K562 (cell line): ENCODE results near the gene MYBPHL. TPM values are rescaled to one million over a fixed set of nuclear protein-coding genes. Genes with fewer than 3 reads are reported as not detected.

Source experiments
- ATAC-seq: fragments of 200-7000 bp; cut with Tn5 transposase; 3 replicates; pipeline ENCODE4 v1.9.1; 2020; ENCODE audit warnings: moderate library complexity
- BruUV-seq: library from RNA; stranded (reverse); fragments of 400-500 nt; replicated peaks from 2 replicates; lab custom pipeline; 2021; lab: Mats Ljungman, UMichigan
- CTCF ChIA-PET: fragments of 300-600 bp; formaldehyde crosslinking; extraction: SDS; loops from one replicate; lab custom pipeline; 2021; ENCODE audit warnings: low intra/inter-chr PET ratio; lab: Yijun Ruan, JAX
- POLR2A ChIA-PET: fragments of 300-600, 350-650 bp; sonication (Branson Sonifier 250); formaldehyde crosslinking; extraction: SDS; loops from one replicate; lab custom pipeline; 2021; ENCODE audit warnings: antibody characterized with exemption, inconsistent platforms; lab: Yijun Ruan, JAX
- DNase-seq, 4 experiments: peaks; one replicate each; pipeline versions ENCODE4 v3.0.0 to v3.0.0-alpha.2; 2011 to 2018; ENCODE audit warnings: low spot score in 3 of 4, mixed read lengths in 3 of 4; ENCODE audit errors: extremely low read depth in 1 of 4
- FAIRE-seq: peaks from 2 replicates; lab custom pipeline; 2011; peaks lifted over from hg19 to GRCh38; lab: Jason Lieb, UNC
- H2AFZ ChIP-seq: 2 replicates; pipeline ENCODE4 v1.6.0; 2011; ENCODE audit warnings: low read depth, low read length, control low read depth, inconsistent platforms
- H3K27ac ChIP-seq: fragments of 200-600 bp; 3 replicates; pipeline ENCODE4 v1.8.0; 2011; ENCODE audit warnings: low read depth, mild to moderate bottlenecking, control low read depth, inconsistent platforms, low read length, moderate library complexity, mixed read lengths; ENCODE audit errors: extremely low read depth
- H3K27me3 ChIP-seq, 2 experiments: fragments of 300-600 bp in 1 of 2; 2 replicates in 1 of 2; 3 replicates in 1 of 2; pipeline versions ENCODE4 v1.6.0 to v1.8.0; 2011; ENCODE audit warnings: inconsistent platforms in 2 of 2, low read length in 2 of 2, mild to moderate bottlenecking in 1 of 2, mixed read lengths in 1 of 2, moderate library complexity in 1 of 2; ENCODE audit not compliant: control insufficient read depth in 2 of 2, insufficient read depth in 2 of 2
- H3K36me3 ChIP-seq: fragments of 300-600 bp; 3 replicates; pipeline ENCODE4 v1.8.0; 2011; ENCODE audit warnings: mild to moderate bottlenecking, low read length, inconsistent platforms; ENCODE audit not compliant: control insufficient read depth, insufficient read depth
- H3K4me1 ChIP-seq, 2 experiments: fragments of 200-600 bp in 1 of 2; replicated peaks in 1 of 2; 2 replicates in 1 of 2; 3 replicates in 1 of 2; pipeline versions ENCODE4 v1.5.1 to v1.8.0; 2011; ENCODE audit warnings: inconsistent platforms in 2 of 2, low read length in 2 of 2, mild to moderate bottlenecking in 1 of 2, mixed read lengths in 1 of 2, moderate library complexity in 1 of 2; ENCODE audit not compliant: control insufficient read depth in 2 of 2, insufficient read depth in 2 of 2
- H3K4me2 ChIP-seq: 2 replicates; pipeline ENCODE4 v1.6.1; 2011; ENCODE audit warnings: low read length, control low read depth, inconsistent platforms, mixed read lengths; ENCODE audit not compliant: insufficient read depth
- H3K4me3 ChIP-seq: fragments of 200-600 bp; sonication (generic), shearing (Covaris generic); 2 replicates; pipeline ENCODE4 v1.5.1; 2016; ENCODE audit warnings: control low read depth, inconsistent platforms
- H3K79me2 ChIP-seq: fragments of 200-600 bp; 3 replicates; pipeline ENCODE4 v1.8.0; 2011; ENCODE audit warnings: low read length, inconsistent platforms; ENCODE audit not compliant: control insufficient read depth, insufficient read depth
- H3K9ac ChIP-seq, 2 experiments: 2 replicates each; pipeline versions ENCODE4 v1.6.0 to v1.6.1; 2011; ENCODE audit warnings: low read depth in 2 of 2, low read length in 2 of 2, control low read depth in 1 of 2, inconsistent platforms in 1 of 2, mild to moderate bottlenecking in 1 of 2, mixed read lengths in 1 of 2; ENCODE audit not compliant: insufficient read depth in 1 of 2
- H3K9me1 ChIP-seq: one replicate; pipeline ENCODE4 v1.6.0; 2011; ENCODE audit warnings: inconsistent platforms, mild to moderate bottlenecking, low read length, moderate library complexity; ENCODE audit not compliant: control insufficient read depth, insufficient read depth
- H3K9me3 ChIP-seq: replicated peaks from 2 replicates; pipeline ENCODE4 v1.5.1; 2011; ENCODE audit warnings: low read depth, low read length, inconsistent platforms; ENCODE audit not compliant: control insufficient read depth, insufficient read depth
- H4K20me1 ChIP-seq: replicated peaks from 2 replicates; pipeline ENCODE4 v1.6.1; 2011; ENCODE audit warnings: low read length, inconsistent platforms, mixed read lengths; ENCODE audit not compliant: control insufficient read depth, insufficient read depth
- CTBP1 ChIP-seq: fragments of 450-650 bp; IDR thresholded peaks from 2 replicates; pipeline ENCODE4 v1.6.1; 2016; ENCODE audit warnings: borderline replicate concordance
- EWSR1 ChIP-seq: fragments of 450-650 bp; IDR thresholded peaks from 2 replicates; pipeline ENCODE4 v1.6.1; 2018; ENCODE audit warnings: borderline replicate concordance, mild to moderate bottlenecking, low read depth, moderate library complexity; ENCODE audit not compliant: partially characterized antibody
- MEF2A ChIP-seq: IDR thresholded peaks from 2 replicates; pipeline ENCODE4 v1.6.1; 2011; ENCODE audit warnings: low read depth, mild to moderate bottlenecking, low read length, moderate library complexity; ENCODE audit not compliant: control insufficient read depth
- SMARCE1 ChIP-seq: fragments of 450-650 bp; IDR thresholded peaks from 2 replicates; pipeline ENCODE4 v1.7.1; 2016; ENCODE audit warnings: mild to moderate bottlenecking
- TAF7 ChIP-seq: fragments of 450-650 bp; IDR thresholded peaks from 2 replicates; pipeline ENCODE4 v1.6.1; 2016; ENCODE audit warnings: missing genetic modification characterization, missing compliant biosample characterization
- ZNF324 ChIP-seq: fragments of 250-450 bp; sonication (Bioruptor Pico); IDR thresholded peaks from 2 replicates; pipeline ENCODE4 v1.4.0; 2020; ENCODE audit warnings: mild to moderate bottlenecking
- WGBS: fragments of 100-300 bp; shearing (Covaris generic); methylation state at CpG from one replicate; pipeline ENCODE4 v1.1.6; 2016; ENCODE audit warnings: low coverage, mixed read lengths; ENCODE audit not compliant: insufficient coverage; ENCODE audit errors: missing lambda C conversion rate; 5-methylcytosine and 5-hydroxymethylcytosine counted together
- in situ Hi-C: fragments of 300-500 bp; cut with MboI; formaldehyde crosslinking; loops from 4 replicates; pipeline ENCODE4 v1.15.0; 2018; ENCODE audit warnings: inconsistent platforms, mixed read lengths
- intact Hi-C: fragments of 100-400 bp; cut with micrococcal nuclease; formaldehyde crosslinking; loops from 2 replicates; pipeline ENCODE4 v1.14.2; 2022
- polyA plus RNA-seq, 8 experiments: library from polyadenylated mRNA; depleted of rRNA in 4 of 8; stranded (reverse) in 5 of 8; unstranded in 3 of 8; fragments of >200 nt; fragmentation: Nextera tagmentation in 2 of 8; fragmentation: Illumina TruSeq in 1 of 8; extraction: Ambion mirVana in 2 of 8; extraction: Trizol in 1 of 8; gene quantifications; 2 replicates each; pipeline versions ENCODE4 v1.2.1 to v1.2.3, GENCODE V29; 2011 to 2014; ENCODE audit warnings: inconsistent platforms in 1 of 8, missing spikeins in 1 of 8
- total RNA-seq, 7 experiments: library from RNA; depleted of rRNA in 6 of 7; stranded (reverse); fragments of >200 nt in 6 of 7; fragmentation: Illumina TruSeq in 2 of 7; extraction: Trizol in 2 of 7; gene quantifications; 2 replicates each; pipeline versions ENCODE4 v1.2.1 to v1.2.3, GENCODE V29; 2011 to 2021; ENCODE audit warnings: low replicate concordance in 1 of 7
- TF ChIP-seq, protein P1 (sequence below): fragments of 200-800 bp; sonication (Bioruptor generic); IDR thresholded peaks from 2 replicates; pipeline ENCODE4 v1.6.1; 2017; ENCODE audit warnings: missing genetic modification characterization, missing compliant biosample characterization
- TF ChIP-seq, protein P2 (sequence below): fragments of 450-650 bp; IDR thresholded peaks from 2 replicates; pipeline ENCODE4 v1.6.1; 2017; ENCODE audit warnings: antibody characterized with exemption, mild to moderate bottlenecking

MYBPHL gene
- total and polyA plus RNA-seq, 9 of the 15 experiments (the other 6 are each of a cell fraction or from before 2014, with no cell fraction given), result 0.20 to 1.9 (median 0.33) TPM

DNA sequence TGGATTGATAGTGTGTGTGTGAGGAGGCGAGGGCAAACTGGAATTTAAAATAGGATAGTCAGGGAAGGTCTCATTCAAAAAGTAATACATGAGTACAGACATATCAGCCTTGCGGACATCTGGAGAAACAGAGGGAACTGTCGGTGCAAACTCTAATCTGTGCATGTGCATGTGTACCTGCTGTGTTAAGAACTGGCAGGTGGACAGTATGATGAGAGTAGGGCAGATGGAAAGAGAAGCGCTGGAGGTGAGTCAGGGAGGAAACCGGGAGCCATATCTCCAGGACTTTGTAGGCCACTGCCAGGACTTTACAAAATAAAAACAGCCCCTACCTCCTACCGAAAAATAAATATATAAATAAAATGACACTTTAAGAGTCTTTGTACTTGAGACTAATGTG is 31.3 kb upstream of the MYBPHL start:
- Histone ChIP-seq H3K4me1 (no peaks in the 10 kb centered on the region), H3K4me3 (no peak overlapping the region), H3K9ac (no peak overlapping the region), H3K79me2 (no peaks in the 10 kb centered on the region), H3K27me3 (no peaks in the 10 kb centered on the region), H3K4me2 (no peak overlapping the region), H4K20me1 (no peaks in the 10 kb centered on the region), H2AFZ (no peak overlapping the region), H3K9me1 (no peaks in the 10 kb centered on the region), H3K9me3 (no peaks in the 10 kb centered on the region), H3K27ac (no peak overlapping the region), H3K36me3 (peaks cover 94% of the 10 kb centered on the region)
- TF ChIP-seq, protein P1, sequence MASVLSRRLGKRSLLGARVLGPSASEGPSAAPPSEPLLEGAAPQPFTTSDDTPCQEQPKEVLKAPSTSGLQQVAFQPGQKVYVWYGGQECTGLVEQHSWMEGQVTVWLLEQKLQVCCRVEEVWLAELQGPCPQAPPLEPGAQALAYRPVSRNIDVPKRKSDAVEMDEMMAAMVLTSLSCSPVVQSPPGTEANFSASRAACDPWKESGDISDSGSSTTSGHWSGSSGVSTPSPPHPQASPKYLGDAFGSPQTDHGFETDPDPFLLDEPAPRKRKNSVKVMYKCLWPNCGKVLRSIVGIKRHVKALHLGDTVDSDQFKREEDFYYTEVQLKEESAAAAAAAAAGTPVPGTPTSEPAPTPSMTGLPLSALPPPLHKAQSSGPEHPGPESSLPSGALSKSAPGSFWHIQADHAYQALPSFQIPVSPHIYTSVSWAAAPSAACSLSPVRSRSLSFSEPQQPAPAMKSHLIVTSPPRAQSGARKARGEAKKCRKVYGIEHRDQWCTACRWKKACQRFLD, result no peak
- TF ChIP-seq ZNF324 (no peak), SMARCE1 (no peak)
- intact Hi-C loops, result loop anchor here (2.0 kb wide), 1 partner anchor 15 kb away; no protein-coding TSS in a partner anchor
- ChIA-PET POLR2A (interaction anchor here (0.6 kb wide), 1 partner anchor 45 kb away, joined by 3 read pairs; no protein-coding TSS in a partner anchor), CTCF (no interaction called here)
- in situ Hi-C loops, result no loop called here
- ATAC-seq (no peak), FAIRE-seq (no peak), DNase-seq (no peak)
- WGBS, result 92% methylated on average over 6 of the region's 6 CpGs
- no TSS peak for BruUV-seq

DNA sequence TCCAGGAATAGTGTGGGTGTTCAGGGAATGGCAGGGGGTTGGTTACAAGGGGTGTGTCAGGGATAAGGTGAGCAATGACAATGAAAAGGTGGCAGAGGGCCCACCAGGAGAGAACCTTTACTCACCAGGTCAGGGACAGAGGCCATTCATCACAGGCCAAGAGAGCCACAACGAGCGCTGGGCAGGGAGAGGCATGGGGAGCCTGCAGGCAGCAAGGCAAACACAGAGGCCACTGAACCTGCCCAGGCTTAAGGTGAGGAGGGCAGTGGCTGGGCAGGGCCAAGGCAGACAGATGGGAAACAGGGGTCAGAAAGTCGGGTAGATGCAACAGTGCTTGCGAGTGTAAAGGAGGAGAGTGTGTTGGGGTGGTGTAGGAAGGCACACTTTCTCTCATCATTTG is 28.3 kb upstream of the MYBPHL start:
- no peaks in the 10 kb centered on the region for H3K4me1 ChIP-seq
- no peak overlapping the region for H3K27ac ChIP-seq
- no peak overlapping the region for H3K4me3 ChIP-seq
- H4K20me1 ChIP-seq, result no peaks in the 10 kb centered on the region
- H3K36me3 ChIP-seq, result peaks cover 94% of the 10 kb centered on the region
- DNase-seq, result no peak
- TF ChIP-seq EWSR1 (no peak), TAF7 (no peak), ZNF324 (no peak), CTBP1 (no peak), MEF2A (no peak)
- TF ChIP-seq, protein P2, sequence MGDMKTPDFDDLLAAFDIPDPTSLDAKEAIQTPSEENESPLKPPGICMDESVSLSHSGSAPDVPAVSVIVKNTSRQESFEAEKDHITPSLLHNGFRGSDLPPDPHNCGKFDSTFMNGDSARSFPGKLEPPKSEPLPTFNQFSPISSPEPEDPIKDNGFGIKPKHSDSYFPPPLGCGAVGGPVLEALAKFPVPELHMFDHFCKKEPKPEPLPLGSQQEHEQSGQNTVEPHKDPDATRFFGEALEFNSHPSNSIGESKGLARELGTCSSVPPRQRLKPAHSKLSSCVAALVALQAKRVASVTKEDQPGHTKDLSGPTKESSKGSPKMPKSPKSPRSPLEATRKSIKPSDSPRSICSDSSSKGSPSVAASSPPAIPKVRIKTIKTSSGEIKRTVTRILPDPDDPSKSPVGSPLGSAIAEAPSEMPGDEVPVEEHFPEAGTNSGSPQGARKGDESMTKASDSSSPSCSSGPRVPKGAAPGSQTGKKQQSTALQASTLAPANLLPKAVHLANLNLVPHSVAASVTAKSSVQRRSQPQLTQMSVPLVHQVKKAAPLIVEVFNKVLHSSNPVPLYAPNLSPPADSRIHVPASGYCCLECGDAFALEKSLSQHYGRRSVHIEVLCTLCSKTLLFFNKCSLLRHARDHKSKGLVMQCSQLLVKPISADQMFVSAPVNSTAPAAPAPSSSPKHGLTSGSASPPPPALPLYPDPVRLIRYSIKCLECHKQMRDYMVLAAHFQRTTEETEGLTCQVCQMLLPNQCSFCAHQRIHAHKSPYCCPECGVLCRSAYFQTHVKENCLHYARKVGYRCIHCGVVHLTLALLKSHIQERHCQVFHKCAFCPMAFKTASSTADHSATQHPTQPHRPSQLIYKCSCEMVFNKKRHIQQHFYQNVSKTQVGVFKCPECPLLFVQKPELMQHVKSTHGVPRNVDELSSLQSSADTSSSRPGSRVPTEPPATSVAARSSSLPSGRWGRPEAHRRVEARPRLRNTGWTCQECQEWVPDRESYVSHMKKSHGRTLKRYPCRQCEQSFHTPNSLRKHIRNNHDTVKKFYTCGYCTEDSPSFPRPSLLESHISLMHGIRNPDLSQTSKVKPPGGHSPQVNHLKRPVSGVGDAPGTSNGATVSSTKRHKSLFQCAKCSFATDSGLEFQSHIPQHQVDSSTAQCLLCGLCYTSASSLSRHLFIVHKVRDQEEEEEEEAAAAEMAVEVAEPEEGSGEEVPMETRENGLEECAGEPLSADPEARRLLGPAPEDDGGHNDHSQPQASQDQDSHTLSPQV, result no peak
- H3K9me3 ChIP-seq, result peaks cover 15% of the 10 kb centered on the region
- no peaks in the 10 kb centered on the region for H3K79me2 ChIP-seq
- 0 out of 4 replicates have a peak overlapping the region, but pooled peaks of 1 of the 2 experiments have one; percentile 46 for H3K9ac ChIP-seq
- H3K4me2 ChIP-seq, result no peak overlapping the region
- ATAC-seq, result no peak; the same call in 2 of the 3 replicates
- WGBS, result 88% methylated on average over 4 of the region's 4 CpGs
- intact Hi-C loops (no loop called here), in situ Hi-C loops (no loop called here)
- FAIRE-seq, result no peak
- H2AFZ ChIP-seq, result no peak overlapping the region
- BruUV-seq, result no TSS peak
- CTCF ChIA-PET, result no interaction called here
- POLR2A ChIA-PET, result interaction anchor here (0.6 to 1.7 kb wide), 4 partner anchors 10 to 25 kb away, joined by 3 to 5 read pairs (median 3); no protein-coding TSS in a partner anchor
- H3K9me1 ChIP-seq, result no peaks in the 10 kb centered on the region
- H3K27me3 ChIP-seq, result no peaks in the 10 kb centered on the region
